22Rv1 (cell line): ENCODE results near the gene GABBR2.

Experiments used
- H3K27ac ChIP-seq: fragments of 450-650 bp; 2 replicates; pipeline ENCODE4 v1.5.1; 2017
- ZFX ChIP-seq: fragments of 450-650 bp; IDR thresholded peaks from 2 replicates; pipeline ENCODE4 v1.6.1; 2017; ENCODE audit warnings: antibody characterized with exemption, borderline replicate concordance
- TF ChIP-seq, protein P1 (sequence below): fragments of 450-650 bp; IDR thresholded peaks from 2 replicates; pipeline ENCODE4 v1.5.1; 2017; ENCODE audit warnings: mild to moderate bottlenecking

The GABBR2 gene

DNA sequence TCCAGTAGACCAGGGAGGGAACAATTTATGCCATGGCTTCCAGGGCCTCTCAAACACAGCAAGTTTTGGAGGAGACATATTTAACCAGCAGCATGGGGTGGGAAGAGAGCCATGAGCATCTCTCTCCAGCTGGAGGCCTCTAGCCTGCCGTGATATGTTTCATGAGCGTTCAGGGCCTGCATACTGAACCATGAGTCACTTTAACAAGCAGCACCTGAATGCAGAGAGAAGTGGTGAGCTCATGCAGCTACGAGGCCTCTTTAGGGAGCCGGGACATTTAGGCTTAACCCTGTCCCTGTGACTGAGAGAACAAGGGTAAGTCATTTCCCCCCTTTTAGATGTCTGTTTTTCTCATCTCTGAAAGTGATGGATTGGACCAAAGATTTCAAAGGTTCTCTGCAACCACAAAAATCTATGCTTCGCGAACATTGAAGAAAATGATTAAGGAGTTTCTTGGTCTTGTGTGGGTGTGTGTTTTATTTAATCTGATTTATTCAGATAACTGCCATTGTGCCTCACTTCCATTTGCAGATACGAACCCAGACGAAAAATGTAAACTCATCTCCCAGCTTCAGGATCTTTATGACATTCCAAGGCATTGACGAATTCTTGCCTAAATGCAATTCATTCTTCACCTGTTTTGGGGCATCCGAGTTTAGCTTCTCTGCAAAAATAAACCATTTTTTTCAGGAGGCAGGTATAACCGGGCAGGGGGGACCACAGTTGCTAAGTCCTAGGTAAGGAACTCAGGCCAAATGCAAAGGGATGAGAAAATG, 157.0 kb downstream of the GABBR2 start:
- no peak overlapping the region for H3K27ac ChIP-seq
- TF ChIP-seq ZFX = no peak
- TF ChIP-seq, protein P1, sequence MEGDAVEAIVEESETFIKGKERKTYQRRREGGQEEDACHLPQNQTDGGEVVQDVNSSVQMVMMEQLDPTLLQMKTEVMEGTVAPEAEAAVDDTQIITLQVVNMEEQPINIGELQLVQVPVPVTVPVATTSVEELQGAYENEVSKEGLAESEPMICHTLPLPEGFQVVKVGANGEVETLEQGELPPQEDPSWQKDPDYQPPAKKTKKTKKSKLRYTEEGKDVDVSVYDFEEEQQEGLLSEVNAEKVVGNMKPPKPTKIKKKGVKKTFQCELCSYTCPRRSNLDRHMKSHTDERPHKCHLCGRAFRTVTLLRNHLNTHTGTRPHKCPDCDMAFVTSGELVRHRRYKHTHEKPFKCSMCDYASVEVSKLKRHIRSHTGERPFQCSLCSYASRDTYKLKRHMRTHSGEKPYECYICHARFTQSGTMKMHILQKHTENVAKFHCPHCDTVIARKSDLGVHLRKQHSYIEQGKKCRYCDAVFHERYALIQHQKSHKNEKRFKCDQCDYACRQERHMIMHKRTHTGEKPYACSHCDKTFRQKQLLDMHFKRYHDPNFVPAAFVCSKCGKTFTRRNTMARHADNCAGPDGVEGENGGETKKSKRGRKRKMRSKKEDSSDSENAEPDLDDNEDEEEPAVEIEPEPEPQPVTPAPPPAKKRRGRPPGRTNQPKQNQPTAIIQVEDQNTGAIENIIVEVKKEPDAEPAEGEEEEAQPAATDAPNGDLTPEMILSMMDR = no peak

DNA sequence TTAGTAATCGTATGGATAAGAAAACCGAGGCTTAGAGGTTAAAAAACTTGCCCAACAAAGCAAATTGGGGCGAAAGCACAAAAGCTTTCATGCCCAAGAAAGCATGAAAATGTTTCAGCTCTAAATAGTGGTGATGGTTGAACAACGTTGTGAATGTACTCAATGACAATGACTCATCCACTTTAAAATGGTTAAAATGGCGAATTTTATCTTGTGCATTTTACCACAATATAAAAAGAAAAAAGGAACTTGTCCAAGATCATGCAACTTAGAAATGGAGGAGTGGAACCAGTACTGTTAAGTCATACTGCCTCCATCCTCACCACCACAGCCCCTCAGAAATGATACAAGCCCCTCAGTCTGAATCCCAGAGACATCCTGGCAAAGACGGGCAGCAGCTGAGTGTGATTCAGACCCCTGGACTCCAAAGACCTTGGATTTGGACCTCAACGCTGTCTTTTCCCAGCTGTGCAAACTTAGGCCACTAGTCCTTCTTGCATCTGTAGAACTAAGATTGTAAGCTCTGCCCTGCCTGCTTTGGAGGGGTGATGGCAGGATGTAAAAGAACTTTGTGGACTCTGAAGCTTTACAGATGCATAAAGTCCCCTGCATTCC, 158.4 kb downstream of the GABBR2 start:
- TF ChIP-seq, protein P1 = no peak
- TF ChIP-seq ZFX = no peak
- H3K27ac ChIP-seq = no peak overlapping the region

DNA sequence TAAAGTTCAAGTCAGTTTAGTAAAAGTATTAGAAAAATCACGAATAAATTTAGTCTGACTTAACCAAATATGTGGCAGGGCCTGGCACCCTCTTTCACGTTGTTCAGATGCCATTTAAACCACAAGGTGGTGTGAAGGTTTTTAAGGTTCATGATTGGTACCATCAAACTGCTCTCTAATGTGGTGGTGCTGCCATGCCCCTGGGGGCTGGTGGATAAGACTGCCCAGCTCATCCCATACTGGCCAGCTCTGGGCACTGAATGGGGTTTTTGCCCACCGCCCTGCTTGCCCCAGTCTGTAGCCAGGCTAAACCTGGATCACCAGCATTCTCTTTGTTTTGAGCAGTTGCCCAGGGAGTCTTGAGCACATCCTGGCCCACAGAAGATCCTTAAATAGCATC, 159.3 kb downstream of the GABBR2 start:
- H3K27ac ChIP-seq = no peak overlapping the region
- no peak for TF ChIP-seq ZFX
- TF ChIP-seq, protein P1 = no peak

DNA sequence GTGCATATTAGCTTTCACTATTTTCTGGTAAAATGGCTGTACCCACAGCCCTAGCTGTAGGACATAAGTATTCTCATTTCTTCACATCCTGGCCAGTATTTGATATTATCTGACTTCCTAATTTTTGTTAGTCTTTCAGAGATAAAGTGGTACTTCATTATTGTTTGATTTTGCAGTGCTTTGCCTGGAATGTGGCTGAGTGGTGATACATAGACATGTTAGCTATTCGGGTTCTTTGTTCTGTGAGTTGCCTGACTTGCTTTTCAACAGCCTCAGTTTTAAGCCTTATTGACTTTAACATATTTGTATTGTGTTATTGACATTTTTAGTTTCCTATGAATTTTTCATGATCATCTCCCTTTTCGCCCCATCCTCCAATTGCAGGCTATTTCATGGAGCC, 161.1 kb downstream of the GABBR2 start:
- no peak overlapping the region for H3K27ac ChIP-seq
- no peak for TF ChIP-seq ZFX
- TF ChIP-seq, protein P1 = no peak

DNA sequence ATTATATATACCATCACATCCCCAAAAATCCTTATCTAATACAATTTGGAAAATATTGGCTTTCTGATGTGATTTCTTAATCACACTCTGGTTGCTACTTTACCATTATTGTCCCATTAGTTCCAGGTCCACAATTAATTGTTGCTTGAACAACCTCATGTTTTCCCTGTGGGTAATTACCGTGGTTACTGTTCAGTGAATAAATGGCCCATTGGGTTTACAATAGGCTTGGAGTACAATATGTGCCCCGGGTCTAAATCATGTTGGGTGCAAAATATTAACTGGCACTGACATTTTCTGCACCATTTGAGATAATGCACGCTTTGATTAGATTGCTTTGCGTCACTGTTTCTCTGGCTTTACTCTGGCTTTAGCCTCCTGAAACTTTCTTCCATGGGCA, 163.7 kb downstream of the GABBR2 start:
- TF ChIP-seq ZFX = no peak
- TF ChIP-seq, protein P1 = no peak
- H3K27ac ChIP-seq = no peak overlapping the region

DNA sequence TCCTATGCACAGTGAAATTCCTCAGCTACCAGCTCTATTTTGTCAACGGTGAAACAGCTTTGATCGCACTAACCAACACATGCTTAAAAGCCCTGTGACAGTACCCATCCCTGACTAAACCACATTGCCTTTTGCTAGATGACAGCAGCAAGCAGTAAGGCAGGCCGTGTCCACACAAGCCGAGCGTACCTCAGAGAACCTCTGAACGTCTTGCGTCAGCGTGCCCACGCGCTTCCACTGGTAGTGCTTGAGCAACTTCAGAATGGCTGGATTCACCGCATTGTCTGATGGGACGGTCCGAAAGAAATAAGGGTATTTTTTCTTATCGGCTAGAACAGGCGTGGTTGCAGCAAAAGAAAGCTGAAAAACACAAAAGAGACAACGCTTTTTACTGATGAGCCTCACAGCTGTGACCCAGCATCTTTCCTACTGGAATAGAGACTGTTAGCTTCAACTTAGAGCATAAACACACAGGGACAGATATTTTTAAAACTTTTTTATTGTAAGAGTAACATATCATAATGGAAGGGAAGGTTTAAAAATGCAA, 167.0 kb downstream of the GABBR2 start:
- no peak overlapping the region for H3K27ac ChIP-seq
- no peak for TF ChIP-seq ZFX
- TF ChIP-seq, protein P1 = no peak

DNA sequence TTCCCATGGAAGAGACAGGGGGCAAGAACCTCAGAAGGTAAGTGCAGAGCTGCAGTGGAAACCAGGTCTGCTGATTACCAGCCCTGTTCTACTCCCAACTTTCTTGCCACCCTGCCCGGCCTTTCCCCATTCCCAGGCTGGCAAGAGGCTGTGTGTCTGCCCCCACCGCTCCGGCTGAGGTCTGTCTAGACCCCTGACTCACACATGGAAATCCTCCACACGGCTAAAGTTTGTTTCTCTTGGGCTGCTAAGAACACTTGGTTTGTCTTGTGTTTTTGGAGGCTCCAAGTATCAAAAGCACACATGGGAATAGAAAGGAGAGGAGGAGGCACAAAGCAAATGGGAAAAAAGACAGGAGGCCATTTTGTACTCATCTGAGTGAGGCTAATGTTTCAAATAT, 168.3 kb downstream of the GABBR2 start:
- no peak for TF ChIP-seq ZFX
- TF ChIP-seq, protein P1 = no peak
- H3K27ac ChIP-seq = no peak overlapping the region
